ENCODE measurements around the gene FBXW5.

- TF ChIP-seq CTCF (conservative IDR thresholded peaks at IDR 0.05; ENCODE audit: low read length) (no peak), EZH2phosphoT487 (IDR thresholded peaks at IDR 0.05; ENCODE audit: borderline replicate concordance) (no peak)
These were observed 18.2 kb upstream of the FBXW5 start for GRCh38 chr9:136962701-136963248.
